Cardiac muscle cell (in vitro differentiated cells and primary cell): ENCODE results near the gene TMCO5A. TPM values are rescaled to one million over a fixed set of nuclear protein-coding genes. Genes with fewer than 3 reads are reported as not detected.

Experiments used
- DNase-seq, 2 donors: peaks; one replicate each; pipeline versions ENCODE4 v3.0.0 to v3.0.0-alpha.2; 2010 to 2017; ENCODE audit warnings: low read depth in 1 of 2, low spot score in 1 of 2
- H3K27ac ChIP-seq: fragments of 200-600 bp; sonication (generic); 2 replicates; pipeline ENCODE4 v1.5.1; 2016
- H3K27me3 ChIP-seq: fragments of 200-600 bp; sonication (generic); 2 replicates; pipeline ENCODE4 v1.6.0; 2016; ENCODE audit warnings: control low read depth
- H3K36me3 ChIP-seq: fragments of 200-600 bp; sonication (generic); 2 replicates; pipeline ENCODE4 v1.5.1; 2016; ENCODE audit warnings: control low read depth
- H3K4me1 ChIP-seq: fragments of 200-600 bp; sonication (generic); 2 replicates; pipeline ENCODE4 v1.8.1; 2017; ENCODE audit warnings: low read depth, mild to moderate bottlenecking, mixed run types
- H3K4me3 ChIP-seq: fragments of 200-600 bp; sonication (generic); 2 replicates; pipeline ENCODE4 v1.5.1; 2016; ENCODE audit warnings: mild to moderate bottlenecking
- H3K9me3 ChIP-seq: fragments of 200-600 bp; sonication (generic); 2 replicates; pipeline ENCODE4 v1.5.1; 2017; ENCODE audit warnings: low read depth, mild to moderate bottlenecking, control low read depth
- polyA plus RNA-seq: library from polyadenylated mRNA; unstranded; fragments of >200 nt; fragmentation: Nextera tagmentation; extraction: Ambion mirVana; gene quantifications from 2 replicates; pipeline ENCODE4 v1.2.1, GENCODE V29; 2016
- total RNA-seq: library from RNA; depleted of rRNA; stranded (reverse); fragments of >200 nt; gene quantifications from 2 replicates; pipeline ENCODE4 v1.2.3, GENCODE V29; 2016
- TF ChIP-seq, protein P1 (sequence below): IDR thresholded peaks from 2 replicates; pipeline ENCODE4 v1.5.1; 2012; ENCODE audit warnings: low read depth, mild to moderate bottlenecking, low read length

Gene TMCO5A
- total and polyA plus RNA-seq, 2 experiments from 2014 or later: not detected

- Histone ChIP-seq H3K27me3 (no peaks in the 10 kb centered on the region), H3K27ac (no peak overlapping the region), H3K36me3 (no peaks in the 10 kb centered on the region), H3K9me3 (no peaks in the 10 kb centered on the region), H3K4me3 (no peak overlapping the region), H3K4me1 (no peaks in the 10 kb centered on the region)
- peak; percentile 36 to 68 for DNase-seq
- TF ChIP-seq, protein P1, sequence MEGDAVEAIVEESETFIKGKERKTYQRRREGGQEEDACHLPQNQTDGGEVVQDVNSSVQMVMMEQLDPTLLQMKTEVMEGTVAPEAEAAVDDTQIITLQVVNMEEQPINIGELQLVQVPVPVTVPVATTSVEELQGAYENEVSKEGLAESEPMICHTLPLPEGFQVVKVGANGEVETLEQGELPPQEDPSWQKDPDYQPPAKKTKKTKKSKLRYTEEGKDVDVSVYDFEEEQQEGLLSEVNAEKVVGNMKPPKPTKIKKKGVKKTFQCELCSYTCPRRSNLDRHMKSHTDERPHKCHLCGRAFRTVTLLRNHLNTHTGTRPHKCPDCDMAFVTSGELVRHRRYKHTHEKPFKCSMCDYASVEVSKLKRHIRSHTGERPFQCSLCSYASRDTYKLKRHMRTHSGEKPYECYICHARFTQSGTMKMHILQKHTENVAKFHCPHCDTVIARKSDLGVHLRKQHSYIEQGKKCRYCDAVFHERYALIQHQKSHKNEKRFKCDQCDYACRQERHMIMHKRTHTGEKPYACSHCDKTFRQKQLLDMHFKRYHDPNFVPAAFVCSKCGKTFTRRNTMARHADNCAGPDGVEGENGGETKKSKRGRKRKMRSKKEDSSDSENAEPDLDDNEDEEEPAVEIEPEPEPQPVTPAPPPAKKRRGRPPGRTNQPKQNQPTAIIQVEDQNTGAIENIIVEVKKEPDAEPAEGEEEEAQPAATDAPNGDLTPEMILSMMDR: peak; percentile 59
These were observed 47.3 kb downstream of the TMCO5A start for GRCh38 chr15:37981775-37982174.

DNA sequence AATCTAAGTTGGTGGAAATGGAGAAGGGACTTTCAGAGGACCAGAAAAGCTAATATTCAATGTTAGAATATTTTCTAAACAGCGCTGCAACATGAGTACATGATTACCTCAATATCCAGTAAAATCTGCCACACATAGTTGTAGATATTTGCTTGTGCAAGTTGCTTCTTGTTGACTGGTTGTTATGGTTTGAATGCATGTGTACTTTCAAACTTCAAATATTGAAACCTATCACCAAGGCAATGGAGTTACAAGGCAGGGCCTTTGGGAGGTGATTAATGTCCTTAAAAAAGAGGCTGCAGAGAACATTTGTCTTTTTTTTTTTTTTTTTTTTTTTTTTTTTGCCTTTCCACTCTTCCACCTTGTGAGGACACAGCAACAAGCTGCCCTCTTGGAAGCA is 49.9 kb downstream of the TMCO5A start:
- Histone ChIP-seq H3K4me3 (no peak overlapping the region), H3K9me3 (no peaks in the 10 kb centered on the region), H3K4me1 (no peaks in the 10 kb centered on the region), H3K36me3 (no peaks in the 10 kb centered on the region), H3K27ac (no peak overlapping the region), H3K27me3 (no peaks in the 10 kb centered on the region)
- TF ChIP-seq, protein P1: no peak
- no peak for DNase-seq

DNA sequence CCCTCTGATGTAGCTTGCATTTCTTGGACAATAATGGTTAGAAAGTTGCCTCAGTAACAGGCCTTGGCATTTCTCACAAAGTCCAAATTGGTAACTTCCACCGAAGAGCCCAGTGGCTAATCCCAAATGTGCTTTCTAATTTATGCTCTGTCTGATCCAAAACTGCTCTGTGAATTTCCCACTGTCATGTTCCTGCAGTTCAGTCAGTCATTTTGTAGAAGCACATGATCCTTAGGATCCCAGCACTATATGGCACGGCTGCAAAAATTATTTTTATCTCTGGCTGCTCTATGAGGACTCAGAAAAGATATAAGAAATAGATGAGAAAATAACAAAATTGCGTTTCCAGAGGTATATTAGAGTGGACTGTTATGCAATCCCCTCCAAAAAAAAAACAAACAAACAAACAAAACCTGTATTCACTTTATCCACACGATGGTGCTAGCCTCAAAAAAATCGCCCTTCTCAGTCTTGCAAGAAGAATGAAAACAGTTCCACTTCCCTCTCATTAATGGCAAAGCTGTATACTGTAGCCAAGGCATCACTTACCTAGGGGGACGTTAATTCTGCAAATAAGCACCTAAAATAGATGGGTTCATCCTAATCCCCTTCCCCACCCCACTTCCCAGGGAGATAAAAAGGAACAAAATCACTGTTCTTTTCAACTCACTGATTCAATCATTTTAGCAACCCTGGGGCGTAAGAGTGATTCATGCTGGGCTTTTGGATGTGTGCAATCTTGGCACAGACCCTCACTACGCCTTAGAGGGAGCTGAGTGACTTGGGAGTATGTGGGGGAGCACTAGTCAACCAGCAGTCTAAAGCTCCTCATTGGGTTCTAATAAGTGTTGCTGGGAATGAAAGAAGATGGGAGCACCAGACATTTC is 61.3 kb downstream of the TMCO5A start:
- Histone ChIP-seq H3K27me3 (no peaks in the 10 kb centered on the region), H3K4me3 (no peak overlapping the region), H3K4me1 (no peaks in the 10 kb centered on the region), H3K9me3 (no peaks in the 10 kb centered on the region), H3K27ac (no peak overlapping the region), H3K36me3 (no peaks in the 10 kb centered on the region)
- TF ChIP-seq, protein P1: peak; percentile 64
- peak; percentile 63 to 84 for DNase-seq
